ENCODE data around the gene KIAA0930.

Gene KIAA0930

GRCh38 chr22:45203150-45203951, 37.3 kb downstream of the KIAA0930 start:
- DNase-seq (ENCODE audit: extremely low spot score): no peak
- ChIA-PET CTCF (interaction anchor here (2.7 kb wide), 1 partner anchor 15 kb away, joined by 6 read pairs; no protein-coding TSS in a partner anchor), POLR2A (no interaction called here)
- TF ChIP-seq CTCF (IDR thresholded peaks at IDR 0.05; ENCODE audit: control extremely low read depth, extremely low read depth, low read depth, missing control alignments): no peak

GRCh38 chr22:45202333-45203149, 38.2 kb downstream of the KIAA0930 start:
- POLR2A ChIA-PET: no interaction called here
- CTCF ChIA-PET: no interaction called here
- TF ChIP-seq CTCF (IDR thresholded peaks at IDR 0.05; ENCODE audit: control extremely low read depth, extremely low read depth, low read depth, missing control alignments): no peak
- DNase-seq (ENCODE audit: extremely low spot score): no peak

GRCh38 chr22:45201678-45202332, 38.9 kb downstream of the KIAA0930 start:
- no peak for DNase-seq (ENCODE audit: extremely low spot score)
- TF ChIP-seq CTCF (IDR thresholded peaks at IDR 0.05; ENCODE audit: control extremely low read depth, extremely low read depth, low read depth, missing control alignments): no peak

GRCh38 chr22:45200860-45201511, 39.7 kb downstream of the KIAA0930 start:
- POLR2A ChIA-PET: no interaction called here
- TF ChIP-seq CTCF (IDR thresholded peaks at IDR 0.05; ENCODE audit: control extremely low read depth, extremely low read depth, low read depth, missing control alignments): no peak
- CTCF ChIA-PET: no interaction called here
- no peak for DNase-seq (ENCODE audit: extremely low spot score)

More at GRCh38 chr22:45201678-45202332, 38.9 kb downstream of the KIAA0930 start:
- POLR2A ChIA-PET: no interaction called here
- CTCF ChIA-PET: no interaction called here

- ChIA-PET POLR2A (no interaction called here), CTCF (interaction anchor here (1.2 kb wide), 1 partner anchor 9 kb away, joined by 3 read pairs; no protein-coding TSS in a partner anchor)
- DNase-seq (ENCODE audit: extremely low spot score): no peak
- TF ChIP-seq CTCF (IDR thresholded peaks at IDR 0.05; ENCODE audit: control extremely low read depth, extremely low read depth, low read depth, missing control alignments): no peak
Measured at GRCh38 chr22:45200230-45200629, 40.5 kb downstream of the KIAA0930 start.

- POLR2A ChIA-PET: no interaction called here
- CTCF ChIA-PET: interaction anchor here (1.2 kb wide), 1 partner anchor 8 kb away, joined by 3 read pairs; no protein-coding TSS in a partner anchor
- TF ChIP-seq CTCF (IDR thresholded peaks at IDR 0.05; ENCODE audit: control extremely low read depth, extremely low read depth, low read depth, missing control alignments): no peak
- DNase-seq (ENCODE audit: extremely low spot score): no peak
Measured at GRCh38 chr22:45199723-45200122, 41.0 kb downstream of the KIAA0930 start.
